Left forelimb (tissue), 1 donor: ENCODE results near the gene SCGB1D1.
A peak's percentile ranks its signal among the peaks of the same experiment; 100 is the strongest.

ENCODE experiments used
- DNase-seq: peaks from one replicate; pipeline ENCODE4 v3.0.0-alpha.2; 2018; ENCODE audit warnings: low spot score

Gene SCGB1D1, protein sequence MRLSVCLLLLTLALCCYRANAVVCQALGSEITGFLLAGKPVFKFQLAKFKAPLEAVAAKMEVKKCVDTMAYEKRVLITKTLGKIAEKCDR

GRCh38 chr11:62190011-62190410 lies at the start of gene SCGB1D1:
TSS of gene SCGB1D1 (plus strand) at chr11:62190216. CDS start at chr11:62190285, 69 bp downstream.
- DNase-seq, result no peak

DNA sequence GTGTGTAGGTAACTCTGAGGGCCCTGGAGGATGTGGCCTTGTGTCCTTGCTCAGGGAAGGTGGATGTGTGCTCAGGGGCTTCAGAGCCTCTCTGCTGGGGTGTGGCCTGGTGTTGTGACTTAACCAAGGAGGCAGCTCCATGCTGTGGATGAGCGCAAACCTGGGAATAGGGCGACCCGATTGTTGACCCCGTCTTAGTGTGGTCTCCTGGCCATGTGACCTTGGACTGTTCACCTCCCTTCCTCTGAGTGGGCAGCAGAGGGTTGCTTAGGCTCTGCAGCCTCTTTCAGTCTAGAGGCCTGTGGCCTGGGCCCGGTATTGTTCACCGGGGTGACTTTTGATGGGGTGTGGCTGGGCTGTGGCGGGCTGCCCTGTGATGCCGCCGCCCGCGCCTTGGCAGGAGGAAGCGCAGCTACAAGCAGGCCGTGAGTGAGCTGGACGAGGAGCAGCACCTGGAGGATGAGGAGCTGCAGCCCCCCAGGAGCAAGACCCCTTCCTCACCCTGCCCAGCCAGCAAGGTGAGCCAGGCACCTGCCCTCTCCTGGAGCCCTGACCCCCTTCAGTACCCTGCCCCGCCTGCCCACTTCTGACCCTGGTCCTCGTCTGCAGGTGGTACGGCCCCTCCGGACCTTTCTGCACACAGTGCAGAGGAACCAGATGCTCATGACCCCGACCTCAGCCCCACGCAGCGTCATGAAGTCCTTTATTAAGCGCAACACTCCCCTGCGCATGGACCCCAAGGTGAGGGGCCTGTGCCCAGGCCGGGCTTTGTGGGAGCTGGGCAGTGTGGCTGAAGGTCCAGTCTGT lies 49.5 kb upstream of the SCGB1D1 start:
- DNase-seq, result peak; percentile 53

DNA sequence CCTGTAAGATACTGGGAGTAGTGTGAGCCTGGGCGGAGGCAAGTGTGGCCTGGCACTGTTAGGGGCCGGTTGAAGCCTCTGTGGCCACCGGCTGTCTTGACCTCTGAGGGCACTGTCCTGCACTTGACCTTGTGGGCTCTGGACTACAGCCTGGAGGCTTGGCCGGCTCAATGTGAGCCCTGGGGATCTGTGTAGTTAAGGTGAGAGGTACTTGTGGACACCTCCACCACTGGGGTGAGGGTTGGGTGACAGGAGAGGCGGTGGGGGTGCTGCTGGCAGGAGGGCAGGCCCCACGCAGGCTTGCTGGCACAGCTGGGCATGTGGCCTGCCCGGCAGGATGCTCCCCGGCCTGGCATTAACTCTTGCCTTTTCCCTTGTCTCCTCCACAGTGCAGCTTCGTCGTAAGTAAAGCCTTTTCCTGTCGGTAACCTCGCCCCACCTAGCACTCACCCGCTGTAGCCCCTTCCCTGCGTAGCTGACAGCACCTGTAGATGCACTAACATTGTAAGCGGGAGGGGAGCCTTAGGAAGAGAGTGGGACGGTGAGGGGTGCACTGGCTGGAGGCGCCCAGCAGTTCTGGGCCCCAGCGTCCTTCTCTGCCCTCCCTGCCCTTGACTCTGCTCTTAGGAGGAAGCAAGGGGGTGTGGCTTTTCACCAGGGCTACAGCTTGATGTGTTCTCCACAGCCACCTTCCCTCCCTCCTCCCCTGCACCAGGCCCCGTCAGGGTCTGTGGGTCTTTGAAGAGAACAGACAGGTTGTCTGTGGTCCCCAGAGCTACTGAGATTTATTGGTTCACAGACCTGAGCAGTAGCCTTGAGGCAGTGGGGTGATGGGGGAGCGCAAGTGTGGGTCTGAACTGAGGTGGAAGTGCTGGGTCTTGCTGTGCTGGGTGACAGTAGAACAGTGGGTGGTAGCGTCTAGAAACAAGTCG lies 48.6 kb upstream of the SCGB1D1 start:
- no peak for DNase-seq

DNA sequence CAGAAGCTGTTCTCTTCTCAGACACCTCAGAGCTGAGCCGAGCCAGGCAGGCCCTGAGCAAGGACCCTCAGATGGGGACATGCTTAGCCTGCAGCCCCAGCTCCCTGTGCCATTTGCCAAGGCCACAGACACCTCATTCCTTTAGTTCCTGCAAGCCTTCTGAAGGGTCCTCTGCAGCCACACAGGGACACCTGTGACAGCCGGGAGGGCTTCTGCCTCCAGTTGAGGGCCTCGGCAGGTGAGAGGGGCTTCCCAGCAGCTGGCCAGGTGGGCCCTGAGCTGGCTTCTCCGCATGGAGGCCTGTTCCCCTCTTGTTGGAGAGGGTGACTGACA lies 48.0 kb upstream of the SCGB1D1 start:
- peak; percentile 51 for DNase-seq

GRCh38 chr11:62142921-62143320 lies 47.1 kb upstream of the SCGB1D1 start:
- peak; percentile 80 for DNase-seq

- no peak for DNase-seq
These were observed 46.3 kb upstream of the SCGB1D1 start for GRCh38 chr11:62143727-62144126.

DNA sequence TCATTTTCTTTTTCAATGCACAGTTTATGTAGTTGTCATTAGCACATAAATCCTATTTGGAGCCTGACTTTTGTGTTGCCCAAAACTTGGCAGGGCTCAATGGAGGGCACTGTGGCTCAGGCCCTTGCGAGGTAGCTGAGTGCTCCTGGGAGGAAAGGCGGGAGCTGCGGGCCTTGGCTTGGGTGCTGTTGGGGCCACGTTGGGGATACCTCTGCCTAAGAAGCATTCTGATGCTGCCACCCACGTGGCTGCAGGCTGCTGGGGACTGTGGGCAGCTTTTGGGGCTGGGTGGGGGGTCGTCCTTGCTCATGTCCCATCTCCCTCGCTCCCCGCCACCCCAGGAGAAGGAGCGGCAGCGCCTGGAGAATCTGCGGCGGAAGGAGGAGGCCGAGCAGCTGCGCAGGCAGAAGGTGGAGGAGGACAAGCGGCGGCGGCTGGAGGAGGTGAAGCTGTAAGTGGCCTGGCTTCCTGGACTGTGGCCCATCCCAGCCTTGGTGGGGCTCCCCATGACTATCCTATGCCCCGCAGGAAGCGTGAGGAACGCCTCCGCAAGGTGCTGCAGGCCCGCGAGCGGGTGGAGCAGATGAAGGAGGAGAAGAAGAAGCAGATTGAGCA lies 45.3 kb upstream of the SCGB1D1 start:
- no peak for DNase-seq

- DNase-seq, result peak; percentile 49
These were observed 44.6 kb upstream of the SCGB1D1 start for GRCh38 chr11:62145261-62145871.

GRCh38 chr11:62146476-62147200 lies 43.4 kb upstream of the SCGB1D1 start:
- DNase-seq, result no peak

DNA sequence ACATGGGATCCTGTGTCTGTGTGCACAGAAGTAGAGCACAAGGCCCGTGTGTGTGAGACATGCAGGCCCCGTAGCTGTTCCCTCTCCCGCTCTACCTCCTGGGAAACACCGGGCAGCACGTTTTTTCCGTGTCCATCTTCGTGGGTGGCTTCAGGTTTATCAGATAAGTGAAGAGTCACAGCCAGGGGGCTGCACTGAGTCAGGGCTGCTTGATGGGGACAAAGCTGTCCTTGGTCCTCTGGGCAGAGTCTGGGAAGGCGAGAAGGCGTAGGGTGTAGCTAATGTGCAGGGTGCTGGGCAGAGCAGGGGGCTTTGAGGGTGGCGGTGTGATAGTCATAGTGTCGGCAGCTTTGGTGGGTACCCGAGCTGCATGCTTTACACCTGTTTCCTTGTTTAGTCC lies 42.5 kb upstream of the SCGB1D1 start:
- DNase-seq, result no peak

- DNase-seq, result no peak
These were observed 41.6 kb upstream of the SCGB1D1 start for GRCh38 chr11:62148271-62148980.

- no peak for DNase-seq
These were observed 39.8 kb upstream of the SCGB1D1 start for GRCh38 chr11:62149986-62150886.

DNA sequence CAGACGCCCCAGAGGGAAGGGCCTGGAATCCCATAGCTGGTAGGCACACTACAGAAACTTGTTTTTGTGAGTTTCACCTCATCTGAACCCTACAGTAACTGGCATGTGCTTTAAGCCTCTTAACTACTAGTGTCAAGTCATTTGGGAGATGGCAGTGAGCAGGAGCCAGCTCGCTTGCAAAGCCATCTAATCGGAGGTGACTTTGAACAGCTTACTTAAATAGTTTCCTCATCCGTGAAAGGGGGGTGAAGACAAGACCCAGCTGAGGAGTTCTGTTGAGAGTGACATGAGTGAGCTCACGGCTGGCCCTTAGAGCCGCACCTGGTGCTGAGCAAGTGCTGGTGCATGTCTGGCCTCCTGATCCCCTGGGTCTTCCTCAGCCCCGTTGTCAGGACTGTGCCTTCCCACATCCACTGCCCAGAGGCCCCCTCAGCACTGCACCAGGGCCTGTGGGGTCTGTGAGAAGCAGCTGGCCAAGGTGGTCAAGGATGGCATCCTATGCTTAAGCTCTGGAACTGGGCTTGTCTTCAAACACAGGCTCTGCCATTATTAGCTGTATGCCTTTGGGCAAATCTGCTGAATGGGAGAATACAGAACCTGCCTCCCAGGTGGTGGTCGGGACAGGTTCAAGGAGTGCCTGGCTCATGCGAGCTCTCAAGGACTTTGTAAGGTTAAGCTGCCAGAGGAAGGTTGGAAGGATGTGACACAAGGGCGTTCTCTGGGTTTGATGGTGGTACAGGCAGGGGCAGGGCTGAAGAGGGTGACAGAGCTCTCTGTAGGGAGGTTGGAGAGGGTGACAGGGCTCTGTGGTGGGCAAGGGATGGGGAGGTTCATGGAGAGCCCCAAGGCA lies 38.9 kb upstream of the SCGB1D1 start:
- DNase-seq, result no peak

- DNase-seq, result no peak
These were observed 38.3 kb upstream of the SCGB1D1 start for GRCh38 chr11:62151737-62152102.

- no peak for DNase-seq
These were observed 37.5 kb upstream of the SCGB1D1 start for GRCh38 chr11:62152245-62153086.

GRCh38 chr11:62153087-62153395 lies 37.0 kb upstream of the SCGB1D1 start:
- DNase-seq, result no peak

DNA sequence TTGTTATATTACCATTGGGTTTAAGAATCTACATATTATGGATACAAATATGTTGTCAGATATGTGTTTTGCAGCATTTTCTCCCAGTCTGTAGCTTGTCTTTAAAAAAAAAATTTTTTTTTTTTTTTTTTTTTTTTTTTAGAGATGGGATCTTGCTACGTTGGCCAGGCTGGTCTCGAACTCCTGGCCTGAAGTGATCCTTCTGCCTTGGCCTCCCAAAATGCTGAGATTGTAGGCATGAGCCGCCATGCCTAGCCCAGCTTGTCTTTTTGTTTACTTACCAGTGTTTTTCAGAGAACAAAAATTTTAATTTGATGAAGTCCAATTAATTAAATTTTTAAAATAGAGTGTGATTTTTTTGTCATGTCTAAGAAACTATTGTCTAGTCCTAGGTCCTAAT lies 36.4 kb upstream of the SCGB1D1 start:
- DNase-seq, result no peak

DNA sequence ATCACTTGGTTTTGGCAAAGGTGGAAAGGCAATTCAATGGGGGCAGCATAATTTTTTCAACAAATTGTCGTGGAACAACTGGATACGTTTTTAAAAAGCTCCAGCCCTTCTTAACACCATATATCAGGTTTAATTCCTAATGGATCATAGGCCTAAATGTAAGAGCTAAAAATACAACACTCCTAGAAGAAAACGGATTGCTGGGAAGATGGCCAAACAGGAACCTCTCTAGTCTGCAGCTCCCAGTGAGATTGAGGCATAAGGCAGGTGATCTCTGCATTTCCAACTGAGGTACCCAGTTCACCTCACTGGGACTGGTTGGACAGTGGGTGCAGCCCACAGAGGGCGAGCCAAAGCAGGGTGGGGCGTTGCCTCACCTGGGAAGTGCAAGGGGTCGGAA lies 32.4 kb upstream of the SCGB1D1 start:
- DNase-seq, result no peak
